Muscle of arm (tissue), 12 donors: ENCODE data around the gene RNF123. TPM values are rescaled to one million over a fixed set of nuclear protein-coding genes. Genes with fewer than 3 reads are reported as not detected.

Source experiments
- DNase-seq: peaks from one replicate; pipeline ENCODE4 v3.0.0-alpha.2; 2013
- polyA plus RNA-seq, 12 donors: library from polyadenylated mRNA; unstranded; fragments of 120-200 nt; gene quantifications; one replicate each; pipeline ENCODE4 v1.2.1, GENCODE V29; 2013; ENCODE audit not compliant: insufficient read length in 12 of 12

The RNF123 gene
- polyA plus RNA-seq, 12 donors: 30.9 to 103 (median 40.4) TPM; not detected in 1

DNA sequence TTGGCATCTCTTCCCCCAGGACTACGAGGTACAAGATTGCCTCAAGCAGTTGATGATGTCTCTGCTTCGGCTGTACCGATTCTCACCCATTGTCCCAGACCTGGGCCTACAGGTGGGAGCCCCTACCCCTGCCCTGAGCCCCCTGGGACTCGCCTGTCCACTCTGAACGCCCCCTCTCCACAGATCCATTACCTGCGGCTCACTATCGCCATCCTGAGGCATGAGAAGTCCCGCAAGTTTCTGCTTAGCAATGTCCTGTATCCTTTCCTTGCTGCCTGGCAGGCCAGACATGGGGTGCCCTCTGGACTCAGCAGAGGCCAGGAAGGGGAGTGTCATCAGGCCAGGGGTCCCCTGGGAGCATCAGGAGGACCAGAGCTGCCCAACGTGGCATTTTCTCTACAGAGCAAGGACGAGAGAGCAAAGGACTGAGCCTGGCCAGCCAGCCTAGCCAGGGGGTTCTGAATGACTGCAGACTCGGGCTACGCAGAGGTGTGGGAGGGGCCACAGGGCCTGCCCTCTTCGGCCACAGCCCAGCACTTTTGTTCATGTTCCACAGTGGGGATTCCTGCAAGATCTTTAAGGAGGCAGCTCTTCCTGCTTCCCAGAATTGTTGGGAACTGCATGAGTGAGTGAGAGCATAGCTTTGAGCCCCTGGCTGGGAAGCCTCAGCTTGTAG, 11.2 kb downstream of the RNF123 start:
- DNase-seq: no peak

DNA sequence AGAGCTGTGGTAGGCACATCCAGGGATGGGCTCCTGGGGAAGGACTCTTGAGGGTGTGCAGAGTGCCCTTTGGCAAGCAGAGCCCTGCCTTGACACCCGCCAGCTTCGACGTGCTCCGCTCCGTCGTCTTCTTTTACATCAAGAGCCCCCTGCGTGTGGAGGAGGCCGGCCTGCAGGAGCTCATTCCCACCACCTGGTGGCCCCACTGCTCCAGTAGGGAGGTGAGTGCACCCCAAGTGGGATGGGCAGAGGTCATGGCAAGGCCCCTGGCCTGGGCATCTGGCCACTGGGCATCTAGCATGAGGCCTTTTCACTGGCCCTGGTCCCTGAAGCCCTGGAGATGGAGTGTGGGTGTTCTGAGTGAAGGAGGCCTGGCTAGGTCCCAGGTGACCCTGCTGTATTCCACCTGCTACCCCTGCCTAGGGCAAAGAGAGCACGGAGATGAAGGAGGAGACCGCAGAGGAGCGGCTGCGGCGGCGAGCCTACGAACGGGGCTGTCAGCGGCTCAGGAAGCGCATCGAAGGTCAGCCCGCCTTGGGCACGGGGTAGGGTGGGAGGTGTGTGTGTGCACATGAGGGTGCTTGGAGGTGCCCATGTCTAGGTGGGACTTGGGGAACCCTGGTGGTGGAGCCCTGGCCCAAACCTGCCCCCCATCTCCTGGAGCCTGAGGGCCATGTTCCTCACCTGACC, 12.2 kb downstream of the RNF123 start:
- no peak for DNase-seq

DNA sequence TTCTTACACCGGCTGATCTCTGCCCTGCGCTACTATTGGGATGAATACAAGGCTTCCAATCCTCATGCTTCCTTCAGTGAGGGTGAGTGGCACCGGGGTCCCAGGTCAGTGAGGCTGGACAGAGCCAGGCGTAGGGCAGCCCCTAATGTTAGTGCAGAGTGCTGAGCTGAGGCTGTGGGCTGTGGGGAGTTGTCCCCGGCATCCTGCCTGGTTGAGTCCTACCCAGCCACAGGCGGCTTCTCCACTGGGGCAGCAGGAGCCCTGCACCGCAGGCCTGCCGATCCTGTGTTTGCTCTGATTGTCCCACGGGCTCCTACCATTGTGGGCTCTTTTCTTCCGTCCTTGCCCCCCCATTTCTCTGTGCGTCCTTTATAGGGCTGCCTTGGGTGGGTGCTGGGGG, 13.3 kb downstream of the RNF123 start:
- DNase-seq: no peak

DNA sequence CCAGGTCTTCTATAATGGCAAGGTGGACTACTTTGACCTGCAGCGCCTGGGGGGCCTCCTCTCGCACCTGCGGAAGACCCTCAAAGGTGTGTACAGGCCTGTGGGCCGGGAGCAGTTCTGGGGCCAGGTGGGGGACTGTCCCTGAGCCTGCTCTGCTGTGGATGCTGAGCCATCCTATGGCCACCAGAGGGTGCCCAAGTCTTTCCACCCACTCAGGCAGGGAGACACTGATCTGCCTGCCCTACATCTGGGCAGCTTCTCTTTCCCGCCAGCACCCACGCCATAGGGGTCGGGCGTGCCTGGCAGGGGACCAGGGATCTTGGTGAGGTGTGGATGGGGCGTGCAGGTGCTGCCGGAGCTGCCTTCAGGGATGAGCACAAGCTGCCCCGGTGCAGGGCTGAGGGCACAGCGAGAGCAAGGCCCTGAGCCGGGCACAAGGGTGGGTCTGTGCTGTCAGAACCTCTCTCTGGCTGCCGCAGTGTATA, 14.1 kb downstream of the RNF123 start:
- DNase-seq: no peak

DNA sequence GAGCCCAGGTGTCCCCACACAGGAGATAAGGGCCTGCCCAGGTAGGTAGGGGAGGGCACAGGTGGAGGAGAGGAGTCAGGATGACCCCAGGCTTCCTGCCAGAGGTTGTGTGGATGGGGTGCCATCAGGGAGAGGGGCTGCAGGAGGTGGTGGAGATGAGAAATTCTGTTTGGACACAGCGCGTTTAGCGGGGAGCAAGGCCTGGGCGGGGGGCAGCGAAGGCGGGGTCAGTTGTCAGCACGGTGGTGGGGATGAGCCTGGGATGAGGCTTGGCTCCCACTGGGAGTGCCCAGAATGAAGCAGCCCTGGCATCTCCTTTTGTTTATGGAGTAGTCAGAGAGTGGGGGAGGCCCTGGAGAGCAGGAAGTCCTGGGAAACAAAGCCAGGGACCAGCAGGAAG, 14.6 kb downstream of the RNF123 start:
- DNase-seq: no peak

DNA sequence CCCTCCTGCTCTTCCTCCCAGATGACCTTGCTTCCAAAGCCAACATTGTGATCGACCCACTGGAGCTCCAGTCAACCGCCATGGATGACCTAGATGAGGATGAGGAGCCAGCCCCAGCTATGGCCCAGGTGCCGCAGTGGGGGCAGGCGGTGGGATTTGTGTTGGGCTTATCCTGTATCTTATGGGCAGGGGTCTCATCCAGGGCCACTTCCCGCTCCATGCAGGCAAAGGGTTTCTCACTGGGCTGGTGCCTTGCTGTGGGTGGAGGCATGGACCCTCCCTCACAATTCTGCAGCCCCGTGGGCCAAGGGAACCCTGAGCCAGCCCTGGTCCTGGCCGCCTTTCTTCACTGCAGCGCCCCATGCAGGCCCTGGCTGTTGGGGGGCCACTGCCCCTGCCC, 15.3 kb downstream of the RNF123 start:
- no peak for DNase-seq

DNA sequence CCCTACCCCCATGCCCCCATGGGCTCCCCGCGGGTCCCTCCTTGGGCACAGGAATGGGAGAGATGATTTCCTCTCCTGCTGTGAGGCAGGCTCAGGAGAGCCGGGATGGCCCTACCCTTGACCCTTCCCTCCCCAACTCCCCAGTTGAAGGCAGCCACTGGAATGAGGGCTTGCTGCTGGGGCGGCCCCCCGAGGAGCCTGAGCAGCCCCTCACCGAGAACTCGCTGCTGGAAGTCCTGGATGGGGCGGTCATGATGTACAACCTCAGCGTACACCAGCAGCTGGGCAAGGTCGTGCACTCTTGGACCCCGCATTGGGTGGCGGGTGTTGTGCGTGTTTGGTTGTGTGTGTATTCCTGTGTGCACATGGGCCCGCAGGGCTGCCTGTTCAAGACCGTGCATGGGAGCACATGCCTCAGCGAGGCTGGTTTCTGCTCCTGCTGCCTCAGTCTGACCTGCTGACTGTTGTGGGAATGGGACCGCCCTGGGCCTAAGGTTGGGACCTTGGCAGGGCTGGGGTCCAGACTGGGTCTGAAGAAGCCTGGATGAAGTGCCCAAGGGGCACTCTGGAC, 16.1 kb downstream of the RNF123 start:
- no peak for DNase-seq

DNA sequence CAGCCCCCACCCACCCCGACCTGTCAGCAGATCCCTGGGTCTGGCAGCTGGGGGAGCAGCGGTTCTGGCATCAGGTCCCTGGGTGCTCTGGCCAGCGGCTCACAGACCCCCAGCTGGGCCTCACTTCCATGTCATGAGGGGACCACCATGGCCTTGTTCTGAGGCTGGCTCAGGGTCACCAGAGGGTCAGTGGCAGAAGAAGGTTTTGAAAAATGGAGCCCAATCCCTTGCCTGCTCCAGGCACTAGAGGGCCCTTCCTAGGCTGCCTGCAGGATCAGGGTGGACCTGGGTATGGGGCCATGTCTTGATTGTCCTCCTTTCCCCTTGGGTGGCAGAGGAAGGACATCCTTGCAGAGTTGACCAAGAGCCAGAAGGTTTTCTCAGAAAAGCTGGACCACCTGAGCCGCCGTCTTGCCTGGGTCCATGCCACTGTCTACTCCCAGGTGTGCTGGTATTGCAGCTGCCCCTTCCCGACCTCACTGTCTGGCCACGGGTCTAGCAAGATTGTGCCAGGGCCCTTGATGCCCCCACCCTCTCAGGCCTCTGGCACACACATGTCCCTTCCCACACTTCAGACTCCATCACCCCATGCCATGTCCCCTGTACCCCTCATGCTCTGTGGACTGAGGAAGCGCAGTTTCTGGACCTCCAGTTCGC, 17.2 kb downstream of the RNF123 start:
- no peak for DNase-seq

DNA sequence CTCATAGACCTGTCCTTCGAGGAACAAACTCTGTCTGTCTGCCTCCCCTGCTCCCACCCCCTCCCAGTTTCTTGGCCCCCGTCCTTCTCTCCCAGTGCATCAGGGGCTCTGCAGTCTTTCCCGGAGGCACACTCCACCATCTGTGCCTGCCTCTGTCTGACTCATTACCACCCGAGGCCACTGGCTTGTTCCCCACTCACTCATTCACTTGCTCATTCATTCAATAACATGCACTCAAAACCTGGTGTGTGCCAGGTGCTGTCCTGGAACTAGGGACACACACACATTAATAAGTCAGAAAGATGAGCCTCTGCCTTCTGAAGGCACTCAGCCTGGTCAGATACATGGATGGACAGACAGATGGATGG, 17.7 kb downstream of the RNF123 start:
- no peak for DNase-seq

DNA sequence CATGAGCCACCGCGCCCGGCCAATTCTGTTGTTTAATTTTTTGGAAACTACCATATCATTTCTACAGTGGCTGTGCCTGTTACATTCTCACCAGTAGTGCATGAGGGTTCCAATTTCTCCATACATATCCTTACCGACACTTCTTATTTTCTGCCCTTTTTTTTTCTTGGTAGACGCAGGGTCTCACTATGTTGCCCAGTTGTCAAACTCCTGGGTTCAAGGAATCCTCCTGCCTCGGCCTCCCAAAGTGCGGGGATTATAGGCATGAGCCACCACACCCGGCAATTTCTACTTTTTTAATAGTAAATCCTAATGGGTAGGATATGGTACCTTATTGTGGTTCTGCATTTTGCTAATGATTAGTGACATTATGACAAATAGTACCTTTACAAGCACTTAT, 20.5 kb downstream of the RNF123 start:
- DNase-seq: no peak

DNA sequence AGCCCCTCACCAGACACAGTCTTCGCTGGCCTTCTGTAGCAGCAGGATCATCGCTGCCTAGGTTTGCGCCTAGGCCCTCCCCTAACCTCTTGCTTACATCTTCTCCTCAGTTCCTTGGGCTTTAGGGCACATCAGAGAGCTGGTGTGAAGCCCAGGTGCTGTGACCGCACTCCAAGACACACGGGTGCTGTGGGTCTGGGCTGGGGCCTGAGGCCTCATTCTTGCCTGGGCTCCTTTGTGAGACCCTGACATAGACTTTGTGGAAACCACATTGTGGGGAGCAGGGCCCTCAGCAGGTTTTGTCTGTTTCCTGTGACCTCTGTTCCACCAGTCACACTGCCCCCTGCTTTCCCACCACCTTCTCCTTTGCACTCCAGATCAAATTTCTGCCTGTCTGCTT, 22.1 kb downstream of the RNF123 start:
- DNase-seq: no peak

DNA sequence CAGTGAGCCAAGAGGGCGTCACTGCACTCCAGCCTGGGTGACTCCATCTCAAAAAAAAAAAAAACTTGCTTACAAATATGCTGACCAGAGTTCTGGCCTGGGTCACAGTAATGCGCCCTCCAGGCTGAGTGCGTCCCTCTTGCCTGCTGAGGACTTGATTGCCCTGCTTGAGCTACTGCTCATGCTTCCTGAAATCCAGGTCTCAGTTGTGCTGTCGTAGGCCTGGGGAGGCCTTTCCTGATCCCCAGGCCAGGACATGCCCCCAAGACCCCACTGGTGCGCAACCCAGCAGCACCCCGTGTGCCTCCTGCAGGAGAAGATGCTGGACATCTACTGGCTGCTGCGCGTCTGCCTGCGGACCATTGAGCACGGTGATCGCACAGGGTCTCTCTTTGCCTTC, 22.8 kb downstream of the RNF123 start:
- DNase-seq: no peak

DNA sequence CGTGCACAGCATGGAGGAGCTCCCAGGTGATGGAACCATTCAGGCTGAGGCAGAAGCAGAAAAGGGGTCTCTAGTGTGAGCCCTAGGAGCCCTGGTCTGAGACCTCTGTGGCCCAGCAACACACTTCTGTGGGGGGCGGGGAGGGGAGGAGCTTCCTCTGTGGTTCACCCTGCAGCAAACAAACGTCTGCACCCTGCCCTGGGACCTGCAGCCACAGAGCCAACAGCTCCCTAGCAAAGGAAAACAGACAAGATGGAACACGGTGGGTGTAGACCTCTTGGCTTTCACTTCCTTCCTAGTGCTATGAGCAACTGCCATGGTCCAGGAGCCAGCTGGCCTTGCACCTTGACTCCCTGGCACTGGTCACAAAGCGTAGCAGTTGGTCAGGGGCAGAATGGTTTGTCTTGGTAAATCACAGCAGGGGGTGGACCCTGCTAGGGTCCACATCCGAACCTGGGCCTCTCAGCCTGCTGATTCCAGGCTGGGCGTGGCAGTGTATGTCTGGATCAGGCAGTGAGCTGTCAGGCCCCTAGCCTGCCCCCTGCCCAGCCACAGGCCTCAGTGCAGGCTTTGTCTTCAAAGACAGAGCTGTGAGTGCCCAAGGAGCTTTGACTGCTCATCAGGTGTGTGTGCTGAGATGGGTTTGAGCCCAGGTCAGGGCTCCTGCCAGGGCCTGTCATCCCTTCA, 23.4 kb downstream of the RNF123 start:
- no peak for DNase-seq

DNA sequence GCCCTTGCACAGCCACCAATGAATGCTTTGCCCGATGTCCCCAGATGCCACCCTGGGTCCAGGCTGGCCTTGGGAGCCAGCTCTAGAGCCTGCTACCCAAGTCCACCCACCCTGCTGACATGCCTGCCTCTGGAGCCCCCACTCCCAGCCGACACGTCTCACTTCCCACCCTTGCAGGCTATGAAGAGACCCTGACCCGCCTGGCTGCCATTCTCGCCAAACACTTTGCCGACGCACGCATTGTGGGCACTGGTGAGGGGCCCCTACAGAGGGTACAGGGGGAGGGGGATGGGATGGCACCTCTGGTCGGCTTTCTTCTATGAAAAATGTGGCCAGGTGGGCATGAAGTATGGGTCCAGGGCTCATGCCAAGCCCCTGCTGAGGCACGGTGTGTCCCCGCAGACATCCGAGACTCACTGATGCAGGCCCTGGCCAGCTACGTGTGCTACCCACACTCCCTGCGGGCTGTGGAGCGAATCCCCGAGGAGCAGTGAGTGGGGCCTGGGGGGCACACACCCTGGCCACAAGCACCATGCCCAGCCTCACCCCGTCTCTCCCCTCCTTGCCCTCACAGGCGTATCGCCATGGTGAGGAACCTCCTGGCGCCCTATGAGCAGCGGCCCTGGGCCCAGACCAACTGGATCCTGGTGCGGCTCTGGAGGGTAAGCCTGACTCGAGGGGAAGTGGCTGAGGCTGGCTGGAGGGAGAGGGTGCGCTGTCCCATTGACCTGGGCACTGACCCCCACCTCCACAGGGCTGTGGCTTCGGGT, 24.2 kb downstream of the RNF123 start:
- no peak for DNase-seq

DNA sequence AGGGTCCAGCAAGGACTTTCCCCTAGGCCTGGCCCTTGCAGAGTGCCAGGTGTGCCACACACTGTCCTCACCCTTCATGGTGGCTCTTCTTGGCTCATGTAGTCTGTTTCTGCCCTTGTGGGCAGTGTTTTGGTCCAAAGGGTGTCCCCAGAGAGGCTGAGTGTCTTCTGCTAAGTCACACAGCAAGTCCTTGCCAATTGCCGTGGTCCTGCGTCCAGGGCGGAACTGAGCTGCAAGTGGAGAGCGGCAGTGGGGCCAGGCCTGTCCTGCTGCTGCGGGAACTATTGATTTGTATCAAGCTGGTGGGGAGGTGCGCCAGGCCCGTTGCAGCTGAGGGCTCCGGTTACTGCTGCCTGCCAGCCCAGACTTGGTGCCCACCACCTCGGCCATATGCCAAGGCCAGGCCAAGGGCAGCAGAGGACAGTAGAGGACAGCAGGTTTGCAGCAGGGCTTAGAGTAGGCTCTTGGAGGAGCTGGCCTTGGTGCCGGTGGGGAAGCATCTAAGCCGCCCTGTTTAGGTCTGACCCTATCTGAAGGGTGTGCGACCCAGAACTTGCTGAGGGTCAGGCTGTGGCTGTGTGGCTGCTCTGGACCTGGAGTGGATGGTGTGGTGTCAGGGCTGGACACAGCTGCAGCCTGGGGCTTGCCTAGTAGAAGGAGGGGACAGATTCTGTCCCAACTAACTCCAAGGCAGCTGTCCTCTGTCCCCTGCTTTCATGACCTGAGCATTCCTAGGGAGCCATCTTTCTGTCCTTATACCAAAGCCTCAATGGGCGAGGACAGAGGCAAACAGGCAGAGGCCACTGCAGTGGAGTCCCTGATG, 25.6 kb downstream of the RNF123 start:
- DNase-seq: no peak

DNA sequence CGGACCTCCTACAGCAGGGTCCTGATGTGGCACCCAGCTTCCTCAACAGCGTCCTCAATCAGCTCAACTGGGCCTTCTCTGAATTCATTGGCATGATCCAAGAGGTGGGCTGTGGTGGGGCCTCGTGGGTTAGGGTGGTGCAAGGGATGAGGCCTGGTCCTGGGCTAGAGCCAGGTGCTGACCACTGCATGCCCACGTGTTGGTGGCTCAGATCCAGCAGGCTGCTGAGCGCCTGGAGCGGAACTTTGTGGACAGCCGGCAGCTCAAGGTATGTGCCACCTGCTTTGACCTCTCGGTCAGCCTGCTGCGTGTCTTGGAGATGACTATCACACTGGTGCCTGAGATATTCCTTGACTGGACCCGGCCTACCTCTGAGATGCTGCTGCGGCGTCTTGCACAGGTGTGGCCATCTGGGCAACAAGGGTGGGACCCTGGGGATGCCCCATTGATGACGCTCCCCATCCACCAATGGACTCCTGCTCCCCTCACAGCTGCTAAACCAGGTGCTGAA, 26.3 kb downstream of the RNF123 start:
- no peak for DNase-seq

DNA sequence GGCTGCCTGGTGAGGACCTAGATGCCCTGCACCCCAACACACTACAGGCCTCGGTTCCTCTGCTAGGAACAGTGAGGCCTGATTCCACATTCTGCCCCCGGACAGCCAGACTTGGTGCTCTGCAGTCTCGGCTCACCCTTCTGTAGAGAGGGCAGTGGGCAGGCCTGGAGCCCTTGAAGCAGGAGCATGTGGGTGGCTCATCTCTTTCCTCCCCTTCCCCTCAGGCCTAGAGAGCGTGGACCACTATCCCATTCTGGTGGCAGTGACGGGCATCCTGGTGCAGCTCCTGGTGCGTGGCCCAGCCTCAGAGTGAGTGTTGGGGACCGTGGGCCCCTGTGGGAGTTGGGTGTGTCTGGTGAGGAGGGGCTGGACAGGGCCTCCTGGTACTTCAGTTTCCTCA, 26.8 kb downstream of the RNF123 start:
- DNase-seq: no peak

DNA sequence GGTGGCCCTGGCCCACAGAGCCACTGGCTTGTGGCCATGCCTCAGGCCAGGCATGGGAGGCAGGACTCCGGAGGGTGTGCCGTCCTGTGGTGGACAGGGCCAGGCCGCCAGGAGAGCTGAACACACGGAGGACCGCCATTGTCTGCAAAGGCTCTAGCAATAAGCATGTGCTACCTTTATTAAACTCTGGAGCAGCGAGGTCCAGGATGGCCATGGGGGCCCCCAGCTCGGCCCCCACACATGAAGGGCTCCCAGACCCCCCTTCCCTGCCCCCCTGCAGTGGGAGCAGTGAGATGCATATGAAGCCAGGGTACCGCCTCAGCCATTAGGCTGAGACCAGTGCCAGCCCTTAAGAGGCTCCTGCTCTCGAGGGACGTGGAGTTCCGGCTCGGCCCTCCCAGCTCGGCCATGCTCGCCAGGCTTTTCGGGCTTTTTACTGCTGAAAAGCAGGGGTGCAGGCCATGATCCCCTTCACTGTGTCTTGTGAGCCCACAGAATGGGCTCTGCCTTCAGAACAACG, 27.4 kb downstream of the RNF123 start:
- DNase-seq: no peak

DNA sequence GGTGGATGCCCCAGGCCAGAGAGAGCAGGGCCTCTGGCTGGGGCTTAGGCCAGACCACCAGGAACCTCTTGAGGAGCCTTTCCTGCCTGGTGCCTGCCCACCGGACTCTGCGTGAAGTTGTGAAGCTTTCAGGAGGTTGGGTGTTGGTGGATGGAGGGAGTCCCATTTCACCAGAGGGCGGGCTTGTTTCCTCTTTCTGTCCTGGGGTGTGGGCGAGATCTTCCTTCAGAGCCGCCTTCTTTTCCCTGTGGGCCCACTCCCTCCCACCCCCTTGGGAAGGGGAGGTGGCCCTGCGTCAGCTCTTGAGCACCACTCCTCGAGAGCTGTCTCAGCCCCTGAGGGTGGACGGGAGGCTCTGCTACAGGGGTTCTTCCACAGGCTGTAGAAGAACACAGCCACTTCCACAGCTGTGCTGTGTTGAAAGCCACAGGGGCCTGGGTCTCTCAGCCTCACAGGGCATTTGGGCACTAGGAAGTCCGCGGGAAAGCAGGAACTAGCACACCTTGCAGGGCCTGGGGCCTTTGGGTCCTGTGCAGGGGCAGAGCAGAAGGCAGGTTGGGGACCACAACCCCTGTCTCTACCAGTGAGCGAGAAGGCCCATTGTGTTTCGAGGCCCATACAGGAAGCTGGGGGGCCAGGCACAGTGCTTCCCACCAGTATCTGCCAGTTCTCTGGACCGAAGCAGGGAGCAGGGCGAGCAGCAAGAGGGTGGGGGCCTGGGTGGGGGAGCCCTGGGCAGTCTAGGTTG, 28.0 kb downstream of the RNF123 start:
- no peak for DNase-seq
